GM18867 (cell line): ENCODE data around the gene PPP4R4.
"Not testable (repeated sequence)": the region's sequence is repeated elsewhere in the genome, so short reads cannot be mapped to it uniquely, and the experiment has no call there.

Experiments used
- ATAC-seq: cut with Tn5 transposase; IDR thresholded peaks from one replicate; pipeline ENCODE4 v1.9.1; 2021; ENCODE audit warnings: mild to moderate bottlenecking, moderate library complexity; ENCODE audit not compliant: unreplicated experiment

The PPP4R4 gene

GRCh38 chr14:94144765-94145164 lies 29.4 kb upstream of the PPP4R4 start:
- ATAC-seq: no peak

DNA sequence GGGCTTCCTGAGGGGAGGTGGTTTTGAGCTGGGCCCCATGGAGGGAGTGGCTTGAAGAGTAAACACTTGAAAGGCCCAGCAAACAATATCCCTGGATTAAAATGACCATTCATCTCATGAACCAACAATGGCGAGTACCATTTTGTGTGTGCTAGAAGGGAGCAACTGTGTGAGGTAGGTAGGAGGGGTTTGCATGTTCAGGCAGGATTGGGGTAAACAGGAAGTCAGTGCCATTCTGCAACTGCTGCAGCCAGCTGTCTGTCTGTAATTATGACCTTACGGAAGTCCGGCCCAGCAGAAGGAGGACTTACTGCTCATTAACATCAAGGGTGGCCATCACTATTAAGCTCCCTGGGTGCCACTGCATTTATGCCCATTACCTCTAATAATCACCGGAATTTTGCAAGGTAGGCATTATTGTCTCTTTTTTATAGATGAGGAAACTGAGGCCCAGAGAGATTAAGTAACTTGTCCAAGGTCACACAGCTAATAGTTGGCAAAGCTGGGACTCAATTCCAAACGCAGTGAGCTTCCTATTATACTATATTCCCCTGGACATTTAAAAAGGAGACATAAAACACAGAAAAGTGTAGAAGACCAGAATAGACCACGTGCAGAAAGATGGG lies 28.1 kb upstream of the PPP4R4 start:
- peak; percentile 58 for ATAC-seq

- no peak for ATAC-seq
Observed at GRCh38 chr14:94152676-94153075, 21.4 kb upstream of the PPP4R4 start.

DNA sequence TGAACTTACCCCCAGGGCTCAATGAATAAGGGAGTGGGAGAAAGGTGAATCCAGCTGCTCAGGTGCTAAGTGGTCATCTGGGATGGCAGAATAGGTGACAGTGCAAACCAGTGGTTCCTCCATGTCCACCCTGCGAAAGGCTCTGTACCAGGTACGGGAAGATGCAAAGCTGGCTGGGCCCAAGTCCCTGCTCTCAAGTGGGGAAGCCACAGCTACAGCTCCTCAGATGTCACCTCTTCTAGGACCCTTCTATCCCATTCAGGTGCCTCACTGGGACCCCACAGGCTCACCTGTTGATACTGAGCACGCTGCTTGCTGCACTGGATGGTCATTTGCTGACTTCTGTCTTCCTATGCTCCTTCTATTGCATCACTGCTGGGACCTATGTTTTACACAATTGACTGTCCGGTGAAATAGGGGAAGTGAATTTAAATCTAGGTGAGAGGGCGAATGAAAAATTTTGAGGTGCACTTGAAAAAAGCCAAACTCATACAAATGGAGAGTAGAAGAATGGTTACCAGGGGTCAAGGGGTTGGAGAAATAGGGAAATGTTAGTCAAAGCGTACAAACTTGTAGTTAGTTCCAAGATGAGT lies 20.3 kb upstream of the PPP4R4 start:
- no peak for ATAC-seq

- ATAC-seq: not testable (repeated sequence)
Observed at GRCh38 chr14:94156143-94156542, 18.0 kb upstream of the PPP4R4 start.

DNA sequence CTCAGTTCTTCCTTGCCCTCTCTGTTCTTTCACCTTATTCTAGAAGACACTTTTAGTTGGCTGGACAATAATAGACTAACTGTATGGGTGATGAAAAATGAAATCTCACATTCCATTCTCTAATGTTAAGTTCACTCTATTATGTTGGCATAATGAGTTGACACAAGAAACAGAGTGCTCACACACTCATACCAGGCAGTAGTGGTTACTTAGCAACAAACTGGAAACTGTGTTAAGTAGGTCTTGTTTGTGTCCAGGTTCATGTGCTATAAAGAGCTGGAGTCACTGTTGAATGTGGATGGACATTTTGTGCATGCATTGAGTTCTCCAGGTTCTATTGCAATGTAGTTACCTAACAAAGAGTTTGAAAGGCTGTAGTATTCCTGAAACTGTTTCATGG lies 16.9 kb upstream of the PPP4R4 start:
- ATAC-seq: no peak

DNA sequence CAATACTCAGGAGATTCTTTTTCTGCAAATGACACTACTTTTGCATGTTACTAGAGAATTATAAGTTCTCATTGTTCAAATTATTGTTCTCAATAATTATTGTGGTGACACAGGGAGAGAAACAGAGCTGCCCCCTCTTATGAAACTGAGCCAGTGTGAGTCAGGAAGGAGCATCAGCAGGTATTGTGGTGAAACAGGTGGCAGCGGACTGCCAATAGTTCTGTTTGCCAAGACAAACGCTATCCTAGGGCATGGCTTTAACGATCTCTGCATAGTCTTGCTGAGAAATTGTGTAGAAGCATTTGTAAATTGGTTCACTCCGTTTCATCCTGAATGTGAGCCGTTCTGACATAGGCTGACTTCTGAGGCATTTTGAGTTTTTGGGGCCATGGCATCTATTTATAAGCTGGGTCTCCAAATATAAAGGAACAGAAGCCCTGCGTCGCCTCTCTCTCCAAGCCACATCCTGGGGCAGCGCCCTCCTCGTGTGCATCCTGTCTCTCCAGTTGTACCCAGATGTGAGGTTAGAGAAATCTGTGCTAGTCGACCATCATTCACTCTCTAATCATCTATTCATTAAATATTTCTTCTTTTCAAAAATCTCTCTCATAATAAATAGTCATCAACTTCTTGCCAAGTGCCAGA lies 15.8 kb upstream of the PPP4R4 start:
- no peak for ATAC-seq

DNA sequence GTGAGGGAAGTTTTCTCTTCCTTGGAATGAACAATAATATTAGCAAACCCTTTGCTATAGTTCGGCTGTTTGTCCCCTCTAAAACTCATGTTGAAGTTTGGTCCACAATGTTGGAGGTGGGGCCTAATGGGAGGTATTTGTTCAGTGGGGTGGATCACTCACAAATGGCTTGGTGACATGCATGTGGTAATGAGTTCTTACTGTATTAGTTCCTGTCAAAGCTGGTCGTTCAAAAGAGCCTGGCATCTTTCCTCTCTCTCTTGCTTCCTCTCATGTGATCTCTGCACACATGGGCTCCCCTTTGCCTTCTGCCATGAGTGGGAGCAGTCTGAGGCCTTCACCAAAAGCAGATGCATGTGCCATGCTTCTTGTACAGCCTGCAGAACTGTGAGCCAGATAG lies 13.1 kb upstream of the PPP4R4 start:
- ATAC-seq: no peak

- no peak for ATAC-seq
Observed at GRCh38 chr14:94161981-94162380, 12.1 kb upstream of the PPP4R4 start.

GRCh38 chr14:94162466-94162865 lies 11.7 kb upstream of the PPP4R4 start:
- ATAC-seq: no peak

GRCh38 chr14:94163796-94164195 lies 10.3 kb upstream of the PPP4R4 start:
- no peak for ATAC-seq

DNA sequence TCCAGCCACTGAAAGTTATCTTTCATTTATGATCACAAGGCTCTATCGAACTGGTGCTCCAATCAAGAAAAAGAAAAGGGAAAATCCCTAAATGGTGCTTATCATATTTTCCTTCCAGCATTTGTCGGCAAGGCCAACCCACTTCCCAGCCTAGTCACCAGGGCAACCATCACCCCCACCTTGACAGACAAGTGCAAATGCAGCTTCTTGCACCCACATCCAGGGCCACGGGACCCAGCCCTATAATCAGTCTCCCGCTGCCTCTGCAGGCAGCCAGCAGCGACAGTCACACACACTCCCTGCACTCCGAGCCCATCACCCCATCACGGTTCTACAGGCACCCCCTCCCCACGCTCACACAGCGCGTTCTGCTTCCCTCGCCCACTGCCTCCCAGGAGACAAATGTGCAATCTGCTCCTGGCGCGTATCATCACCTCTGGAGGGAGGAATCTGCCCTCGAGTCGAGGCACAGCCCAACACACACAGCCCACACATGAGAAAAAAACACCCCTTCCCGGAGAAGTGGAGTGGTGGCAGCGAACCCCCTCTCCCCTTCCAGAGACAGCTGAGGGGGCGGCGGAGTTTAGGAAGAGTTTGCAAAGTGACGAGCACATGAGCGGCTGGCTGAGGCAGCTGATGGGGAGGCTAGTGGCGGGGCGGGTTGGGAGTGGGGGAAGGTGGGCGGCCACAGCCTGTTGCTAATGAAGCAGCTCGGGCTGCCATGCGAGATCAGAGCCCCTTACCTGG lies 9.3 kb upstream of the PPP4R4 start:
- no peak for ATAC-seq

DNA sequence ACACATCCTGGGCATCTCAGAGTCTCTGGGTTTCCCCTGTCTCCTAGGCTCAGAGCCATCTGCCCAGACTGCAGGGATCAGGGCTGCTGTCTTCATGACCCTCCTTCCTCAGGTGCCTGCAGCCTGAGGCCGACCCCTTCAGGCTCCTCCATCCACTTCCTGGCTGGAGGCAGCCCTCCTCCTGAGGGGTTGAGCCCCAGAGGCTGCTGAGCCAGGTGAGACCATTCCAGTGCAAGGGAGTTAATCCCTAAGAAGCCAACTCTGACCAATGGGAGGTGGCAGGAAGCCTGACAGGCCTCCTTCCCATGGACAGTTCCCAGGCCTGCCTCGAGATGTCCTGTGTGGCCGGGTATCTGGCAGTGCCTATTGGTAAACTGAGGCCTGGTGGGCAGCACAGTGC lies 8.4 kb upstream of the PPP4R4 start:
- no peak for ATAC-seq

- ATAC-seq: no peak
Observed at GRCh38 chr14:94170136-94170535, 4.0 kb upstream of the PPP4R4 start.

- ATAC-seq: no peak
Observed at GRCh38 chr14:94171208-94171607, 2.9 kb upstream of the PPP4R4 start.

DNA sequence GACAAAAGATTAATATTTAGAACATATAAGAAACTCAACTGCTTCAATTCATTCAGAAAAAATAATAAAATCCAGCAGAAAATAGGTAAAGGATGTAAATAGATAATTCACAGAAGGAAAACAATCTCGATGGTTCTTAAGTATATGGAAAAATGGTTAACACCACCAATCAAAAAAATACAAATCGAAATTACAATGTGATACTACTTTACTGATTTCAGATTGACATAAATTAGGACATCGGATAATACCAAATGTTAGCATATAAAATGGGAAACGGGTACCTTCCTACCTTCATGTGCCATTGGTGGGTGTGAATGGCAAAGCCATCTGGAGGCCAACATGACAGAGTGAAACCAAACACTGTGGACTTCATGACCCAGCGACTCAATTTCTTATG lies 1.6 kb upstream of the PPP4R4 start:
- ATAC-seq: no peak

DNA sequence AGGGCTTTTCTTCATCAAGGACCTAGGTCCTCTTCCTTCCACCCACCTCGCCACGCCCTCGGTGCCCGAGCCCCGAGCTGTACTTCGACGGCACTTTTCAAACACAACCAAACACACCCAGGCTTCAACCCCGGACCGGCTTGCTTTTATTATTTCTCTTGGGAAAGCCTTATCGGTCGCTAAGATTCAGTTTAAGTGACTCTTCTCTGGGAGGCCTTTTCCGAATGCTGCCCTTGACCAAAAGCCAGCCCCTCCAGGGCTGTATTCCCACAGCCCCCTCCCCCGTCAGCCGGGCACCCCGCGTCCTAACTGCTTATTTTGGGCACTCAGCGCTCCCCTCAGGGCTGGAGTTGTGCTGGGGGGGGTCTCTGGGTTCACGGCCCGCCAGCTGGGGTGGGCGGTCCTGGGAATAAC lies 644 bp upstream of the PPP4R4 start:
- ATAC-seq: peak; percentile 1

- peak; percentile 2 for ATAC-seq
Observed at GRCh38 chr14:94174604-94175010, 485 bp downstream of the PPP4R4 start.

GRCh38 chr14:94175011-94175745 lies 1.1 kb downstream of the PPP4R4 start:
- ATAC-seq: no peak

GRCh38 chr14:94175747-94176146 lies 1.6 kb downstream of the PPP4R4 start:
- no peak for ATAC-seq

- ATAC-seq: no peak
Observed at GRCh38 chr14:94176808-94177207, 2.7 kb downstream of the PPP4R4 start.
